SK-N-SH (cell line): ENCODE measurements around the gene PPFIBP2. TPM values are rescaled to one million over a fixed set of nuclear protein-coding genes. Genes with fewer than 3 reads are reported as not detected.

Source experiments
- CTCF ChIA-PET: fragments of 300-600, 350-600 bp; formaldehyde crosslinking; extraction: SDS; loops from one replicate; lab custom pipeline; 2021; lab: Yijun Ruan, JAX
- POLR2A ChIA-PET: fragments of 350-600 bp; sonication (Branson Sonifier 250); formaldehyde crosslinking; extraction: SDS; loops from one replicate; lab custom pipeline; 2020; ENCODE audit warnings: antibody characterized with exemption, inconsistent platforms; lab: Yijun Ruan, JAX
- DNase-seq: peaks from one replicate; pipeline ENCODE4 v3.0.0; 2012
- H2AFZ ChIP-seq: fragments of 200-600 bp; sonication (generic); 2 replicates; pipeline ENCODE4 v1.8.1; 2016; ENCODE audit warnings: antibody characterized with exemption, mild to moderate bottlenecking, low read depth
- H3F3A ChIP-seq: fragments of 200-600 bp; sonication (generic); replicated peaks from 2 replicates; pipeline ENCODE3; 2016; ENCODE audit warnings: antibody characterized with exemption, mild to moderate bottlenecking; ENCODE audit not compliant: insufficient read depth
- H3K27ac ChIP-seq, 2 experiments: fragments of 200-500 bp in 1 of 2; fragments of 200-600 bp in 1 of 2; sonication (Bioruptor generic) in 1 of 2; sonication (generic), shearing (Covaris generic) in 1 of 2; 2 replicates each; pipeline versions ENCODE4 v1.5.1 to v1.6.1; 2014 to 2016; ENCODE audit warnings: low read depth in 2 of 2, inconsistent platforms in 1 of 2, low read length in 1 of 2, mild to moderate bottlenecking in 1 of 2, mixed read lengths in 1 of 2
- H3K27me3 ChIP-seq: fragments of 200-600 bp; sonication (generic), shearing (Covaris generic); 2 replicates; pipeline ENCODE4 v1.6.1; 2016; ENCODE audit warnings: mixed run types; ENCODE audit not compliant: insufficient read depth
- H3K36me3 ChIP-seq, 2 experiments: fragments of 200-500 bp in 1 of 2; fragments of 200-600 bp in 1 of 2; sonication (Bioruptor generic) in 1 of 2; sonication (generic) in 1 of 2; replicated peaks in 1 of 2; 2 replicates each; pipeline versions ENCODE3 to v1.5.1; 2014 to 2016; ENCODE audit warnings: low read length in 1 of 2, mild to moderate bottlenecking in 1 of 2; ENCODE audit not compliant: insufficient read depth in 2 of 2, control insufficient read depth in 1 of 2
- H3K4me1 ChIP-seq, 2 experiments: fragments of 200-500 bp in 1 of 2; fragments of 200-600 bp in 1 of 2; sonication (Bioruptor generic) in 1 of 2; sonication (generic), shearing (Covaris generic) in 1 of 2; 2 replicates each; pipeline versions ENCODE4 v1.5.1 to v1.6.1; 2014 to 2016; ENCODE audit warnings: low read depth in 1 of 2, low read length in 1 of 2, mixed run types in 1 of 2; ENCODE audit not compliant: insufficient read depth in 2 of 2, control insufficient read depth in 1 of 2
- H3K4me2 ChIP-seq: fragments of 200-600 bp; sonication (generic), shearing (Covaris generic); 2 replicates; pipeline ENCODE4 v1.6.1; 2017; ENCODE audit warnings: mixed run types
- H3K4me3 ChIP-seq, 2 experiments: fragments of 200-500 bp in 1 of 2; fragments of 200-600 bp in 1 of 2; sonication (Bioruptor generic) in 1 of 2; sonication (generic), shearing (Covaris generic) in 1 of 2; 2 replicates each; pipeline versions ENCODE4 v1.5.1 to v1.8.1; 2014 to 2016; ENCODE audit warnings: low read depth in 2 of 2, inconsistent platforms in 1 of 2, low read length in 1 of 2, mild to moderate bottlenecking in 1 of 2, mixed read lengths in 1 of 2, moderate library complexity in 1 of 2
- H3K79me2 ChIP-seq: fragments of 200-600 bp; sonication (generic); 2 replicates; pipeline ENCODE4 v1.8.1; 2017; ENCODE audit warnings: mild to moderate bottlenecking; ENCODE audit not compliant: insufficient read depth
- H3K9ac ChIP-seq: fragments of 200-600 bp; sonication (generic); 2 replicates; pipeline ENCODE4 v1.6.1; 2017; ENCODE audit warnings: mixed run types
- H3K9me2 ChIP-seq: fragments of 200-600 bp; sonication (generic); 2 replicates; pipeline ENCODE4 v1.6.1; 2017; ENCODE audit warnings: mixed run types
- H3K9me3 ChIP-seq: fragments of 200-600 bp; sonication (generic); 2 replicates; pipeline ENCODE4 v1.6.1; 2017; ENCODE audit warnings: mixed run types, mild to moderate bottlenecking, moderate library complexity
- H4K20me1 ChIP-seq: fragments of 200-600 bp; sonication (generic); 2 replicates; pipeline ENCODE4 v1.6.1; 2017; ENCODE audit warnings: mild to moderate bottlenecking, mixed run types; ENCODE audit not compliant: insufficient read depth
- FOSL2 ChIP-seq: IDR thresholded peaks from 2 replicates; pipeline ENCODE4 v1.4.0; 2012; ENCODE audit warnings: low read depth, mild to moderate bottlenecking, moderate library complexity, borderline replicate concordance
- IRF3 ChIP-seq: fragments of 150-350 bp; IDR thresholded peaks from 2 replicates; pipeline ENCODE4 v1.6.1; 2016; ENCODE audit warnings: mild to moderate bottlenecking, low read depth, low read length
- JUND ChIP-seq: IDR thresholded peaks from 2 replicates; pipeline ENCODE4 v1.4.0; 2012
- MXI1 ChIP-seq: IDR thresholded peaks from 2 replicates; pipeline ENCODE4 v1.6.1; 2012; ENCODE audit warnings: mild to moderate bottlenecking, low read depth, low read length, improper control_type of control experiment
- NFIC ChIP-seq: IDR thresholded peaks from 2 replicates; pipeline ENCODE4 v1.4.0; 2012; ENCODE audit warnings: borderline replicate concordance
- NRF1 ChIP-seq: IDR thresholded peaks from 2 replicates; pipeline ENCODE4 v1.6.1; 2012; ENCODE audit warnings: low read depth, mild to moderate bottlenecking, low read length
- PBX3 ChIP-seq: IDR thresholded peaks from 2 replicates; pipeline ENCODE4; 2012
- POLR2AphosphoS5 ChIP-seq: IDR thresholded peaks from 2 replicates; pipeline ENCODE4 v1.6.1; 2012; ENCODE audit warnings: low read depth, low read length
- RCOR1 ChIP-seq: fragments of 150-350 bp; IDR thresholded peaks from 2 replicates; pipeline ENCODE4 v1.6.1; 2017; ENCODE audit warnings: antibody characterized with exemption, low read length
- RFX5 ChIP-seq: IDR thresholded peaks from 2 replicates; pipeline ENCODE4 v1.6.1; 2012; ENCODE audit warnings: mild to moderate bottlenecking, improper control_type of control experiment, low read length
- TAF1 ChIP-seq: IDR thresholded peaks from 2 replicates; pipeline ENCODE4 v1.6.1; 2012; ENCODE audit warnings: low read depth, mild to moderate bottlenecking, low read length, moderate library complexity, borderline replicate concordance
- YY1 ChIP-seq: IDR thresholded peaks from 2 replicates; pipeline ENCODE4 v1.4.0; 2012; ENCODE audit warnings: low read depth, mild to moderate bottlenecking
- WGBS: methylation state at CpG from one replicate; pipeline ENCODE4 v1.1.6; 2017; ENCODE audit warnings: low lambda C conversion rate; 5-methylcytosine and 5-hydroxymethylcytosine counted together
- polyA plus RNA-seq, 3 experiments: library from polyadenylated mRNA; depleted of rRNA; stranded (reverse); fragments of >200 nt; gene quantifications; 2 replicates each; pipeline ENCODE4 v1.2.3, GENCODE V29; 2012
- TF ChIP-seq, protein P1 (sequence below): fragments of 150-350 bp; IDR thresholded peaks from 2 replicates; pipeline ENCODE4 v1.6.1; 2017; ENCODE audit warnings: antibody characterized with exemption, low read length, low read depth, borderline replicate concordance
- TF ChIP-seq, protein P2 (sequence below): IDR thresholded peaks from 2 replicates; pipeline ENCODE4 v1.6.1; 2012; ENCODE audit warnings: mild to moderate bottlenecking, low read depth, low read length, moderate library complexity
- TF ChIP-seq, protein P3 (sequence below): IDR thresholded peaks from 2 replicates; pipeline ENCODE4 v1.4.0; 2012; ENCODE audit warnings: low read depth
- TF ChIP-seq, protein P4 (sequence below): fragments of 200-600 bp; sonication (generic); IDR thresholded peaks from 2 replicates; pipeline ENCODE4 v1.6.1; 2017; ENCODE audit warnings: antibody characterized with exemption, mild to moderate bottlenecking, moderate library complexity

Gene PPFIBP2
- polyA plus RNA-seq, 1 of the 3 experiments (the other 2 are of a cell fraction), result 0.67 TPM

GRCh38 chr11:7573558-7574296 is 59.9 kb downstream of the PPFIBP2 start (continued):
- TF ChIP-seq, protein P1, sequence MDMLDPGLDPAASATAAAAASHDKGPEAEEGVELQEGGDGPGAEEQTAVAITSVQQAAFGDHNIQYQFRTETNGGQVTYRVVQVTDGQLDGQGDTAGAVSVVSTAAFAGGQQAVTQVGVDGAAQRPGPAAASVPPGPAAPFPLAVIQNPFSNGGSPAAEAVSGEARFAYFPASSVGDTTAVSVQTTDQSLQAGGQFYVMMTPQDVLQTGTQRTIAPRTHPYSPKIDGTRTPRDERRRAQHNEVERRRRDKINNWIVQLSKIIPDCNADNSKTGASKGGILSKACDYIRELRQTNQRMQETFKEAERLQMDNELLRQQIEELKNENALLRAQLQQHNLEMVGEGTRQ, result no peak
- TF ChIP-seq IRF3, result no peak
- no peak for TF ChIP-seq YY1
- TF ChIP-seq, protein P2, sequence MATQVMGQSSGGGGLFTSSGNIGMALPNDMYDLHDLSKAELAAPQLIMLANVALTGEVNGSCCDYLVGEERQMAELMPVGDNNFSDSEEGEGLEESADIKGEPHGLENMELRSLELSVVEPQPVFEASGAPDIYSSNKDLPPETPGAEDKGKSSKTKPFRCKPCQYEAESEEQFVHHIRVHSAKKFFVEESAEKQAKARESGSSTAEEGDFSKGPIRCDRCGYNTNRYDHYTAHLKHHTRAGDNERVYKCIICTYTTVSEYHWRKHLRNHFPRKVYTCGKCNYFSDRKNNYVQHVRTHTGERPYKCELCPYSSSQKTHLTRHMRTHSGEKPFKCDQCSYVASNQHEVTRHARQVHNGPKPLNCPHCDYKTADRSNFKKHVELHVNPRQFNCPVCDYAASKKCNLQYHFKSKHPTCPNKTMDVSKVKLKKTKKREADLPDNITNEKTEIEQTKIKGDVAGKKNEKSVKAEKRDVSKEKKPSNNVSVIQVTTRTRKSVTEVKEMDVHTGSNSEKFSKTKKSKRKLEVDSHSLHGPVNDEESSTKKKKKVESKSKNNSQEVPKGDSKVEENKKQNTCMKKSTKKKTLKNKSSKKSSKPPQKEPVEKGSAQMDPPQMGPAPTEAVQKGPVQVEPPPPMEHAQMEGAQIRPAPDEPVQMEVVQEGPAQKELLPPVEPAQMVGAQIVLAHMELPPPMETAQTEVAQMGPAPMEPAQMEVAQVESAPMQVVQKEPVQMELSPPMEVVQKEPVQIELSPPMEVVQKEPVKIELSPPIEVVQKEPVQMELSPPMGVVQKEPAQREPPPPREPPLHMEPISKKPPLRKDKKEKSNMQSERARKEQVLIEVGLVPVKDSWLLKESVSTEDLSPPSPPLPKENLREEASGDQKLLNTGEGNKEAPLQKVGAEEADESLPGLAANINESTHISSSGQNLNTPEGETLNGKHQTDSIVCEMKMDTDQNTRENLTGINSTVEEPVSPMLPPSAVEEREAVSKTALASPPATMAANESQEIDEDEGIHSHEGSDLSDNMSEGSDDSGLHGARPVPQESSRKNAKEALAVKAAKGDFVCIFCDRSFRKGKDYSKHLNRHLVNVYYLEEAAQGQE, result no peak
- TF ChIP-seq PBX3, result no peak
- no peak for TF ChIP-seq NFIC
- TF ChIP-seq, all 33 proteins: peak for 0

- Histone ChIP-seq H3K9me2 (no peaks in the 10 kb centered on the region), H3K4me3 (no peak overlapping the region), H4K20me1 (no peaks in the 10 kb centered on the region), H3K9me3 (no peaks in the 10 kb centered on the region), H3K4me1 (peaks cover 12 to 51% of the 10 kb centered on the region in 2 experiments; a peak in 1 of 4 replicates), H2AFZ (no peak overlapping the region), H3K27ac (no peak overlapping the region), H3K27me3 (no peaks in the 10 kb centered on the region), H3K36me3 (no peaks in the 10 kb centered on the region), H3K4me2 (no peak overlapping the region), H3K79me2 (no peaks in the 10 kb centered on the region), H3K9ac (no peak overlapping the region), H3F3A (no peaks in the 10 kb centered on the region)
- POLR2A ChIA-PET, result no interaction called here
- CTCF ChIA-PET, result interaction anchor here (0.7 to 16.8 kb wide), 7 partner anchors 15 to 477 kb away, joined by 3 to 359 read pairs (median 20); partner anchors contain the start of gene PPFIBP2
- no peak for DNase-seq
- 70% methylated on average over 6 of the region's 7 CpGs for WGBS
- no peak for TF ChIP-seq JUND
- TF ChIP-seq RCOR1, result no peak
- TF ChIP-seq, protein P3, sequence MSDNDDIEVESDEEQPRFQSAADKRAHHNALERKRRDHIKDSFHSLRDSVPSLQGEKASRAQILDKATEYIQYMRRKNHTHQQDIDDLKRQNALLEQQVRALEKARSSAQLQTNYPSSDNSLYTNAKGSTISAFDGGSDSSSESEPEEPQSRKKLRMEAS, result no peak
- no peak for TF ChIP-seq NRF1
- TF ChIP-seq NFIC, result no peak
- no peak for TF ChIP-seq POLR2AphosphoS5
- TF ChIP-seq, protein P4, sequence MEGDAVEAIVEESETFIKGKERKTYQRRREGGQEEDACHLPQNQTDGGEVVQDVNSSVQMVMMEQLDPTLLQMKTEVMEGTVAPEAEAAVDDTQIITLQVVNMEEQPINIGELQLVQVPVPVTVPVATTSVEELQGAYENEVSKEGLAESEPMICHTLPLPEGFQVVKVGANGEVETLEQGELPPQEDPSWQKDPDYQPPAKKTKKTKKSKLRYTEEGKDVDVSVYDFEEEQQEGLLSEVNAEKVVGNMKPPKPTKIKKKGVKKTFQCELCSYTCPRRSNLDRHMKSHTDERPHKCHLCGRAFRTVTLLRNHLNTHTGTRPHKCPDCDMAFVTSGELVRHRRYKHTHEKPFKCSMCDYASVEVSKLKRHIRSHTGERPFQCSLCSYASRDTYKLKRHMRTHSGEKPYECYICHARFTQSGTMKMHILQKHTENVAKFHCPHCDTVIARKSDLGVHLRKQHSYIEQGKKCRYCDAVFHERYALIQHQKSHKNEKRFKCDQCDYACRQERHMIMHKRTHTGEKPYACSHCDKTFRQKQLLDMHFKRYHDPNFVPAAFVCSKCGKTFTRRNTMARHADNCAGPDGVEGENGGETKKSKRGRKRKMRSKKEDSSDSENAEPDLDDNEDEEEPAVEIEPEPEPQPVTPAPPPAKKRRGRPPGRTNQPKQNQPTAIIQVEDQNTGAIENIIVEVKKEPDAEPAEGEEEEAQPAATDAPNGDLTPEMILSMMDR, result no peak
- no peak for TF ChIP-seq PBX3
- no peak for TF ChIP-seq MXI1
- TF ChIP-seq RFX5, result no peak
- TF ChIP-seq FOSL2, result no peak
- TF ChIP-seq TAF1, result no peak
Measured at GRCh38 chr11:7574491-7575130, 60.8 kb downstream of the PPFIBP2 start.
